Activated T-cell treated with anti-CD3 and anti-CD28 coated beads for 48 hours (primary cell): ENCODE measurements around the gene CPLANE2.
A peak's percentile ranks its signal among the peaks of the same experiment; 100 is the strongest.

ENCODE experiments used
- DNase-seq: peaks from one replicate; pipeline ENCODE4 v3.0.0-alpha.2; 2020; ENCODE audit warnings: low read depth

Gene CPLANE2

DNA sequence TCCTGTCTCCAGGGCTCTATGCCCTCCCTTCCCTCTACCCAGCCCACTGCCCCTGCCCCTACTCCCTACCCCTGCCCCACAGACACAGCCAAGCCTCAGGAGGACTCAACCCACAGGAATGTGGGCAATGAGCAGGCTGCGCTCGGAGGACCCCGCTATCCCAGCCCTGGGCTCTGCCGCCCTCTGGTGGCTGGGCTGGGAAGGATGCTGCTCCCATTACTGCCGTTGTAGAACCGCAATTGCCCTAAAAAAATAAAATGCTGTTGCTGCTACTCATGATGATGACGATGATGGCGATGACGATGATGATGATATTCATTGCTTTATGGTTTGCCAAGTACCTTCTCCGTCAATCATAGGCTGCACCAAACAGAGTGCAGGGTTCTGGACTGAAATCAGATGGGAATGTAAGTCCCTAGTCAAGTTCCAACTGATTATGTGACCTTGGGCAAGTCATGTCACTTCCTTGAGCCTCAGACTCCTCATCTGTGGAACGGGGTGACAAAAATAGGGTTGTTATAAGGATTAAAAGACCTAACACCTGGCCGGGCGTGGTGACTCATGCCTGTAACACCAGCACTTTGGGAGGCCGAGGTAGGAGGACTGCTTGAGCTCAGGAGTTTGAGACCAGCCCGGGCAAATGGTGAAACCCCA, 49.1 kb downstream of the CPLANE2 start:
- peak; percentile 76 for DNase-seq

DNA sequence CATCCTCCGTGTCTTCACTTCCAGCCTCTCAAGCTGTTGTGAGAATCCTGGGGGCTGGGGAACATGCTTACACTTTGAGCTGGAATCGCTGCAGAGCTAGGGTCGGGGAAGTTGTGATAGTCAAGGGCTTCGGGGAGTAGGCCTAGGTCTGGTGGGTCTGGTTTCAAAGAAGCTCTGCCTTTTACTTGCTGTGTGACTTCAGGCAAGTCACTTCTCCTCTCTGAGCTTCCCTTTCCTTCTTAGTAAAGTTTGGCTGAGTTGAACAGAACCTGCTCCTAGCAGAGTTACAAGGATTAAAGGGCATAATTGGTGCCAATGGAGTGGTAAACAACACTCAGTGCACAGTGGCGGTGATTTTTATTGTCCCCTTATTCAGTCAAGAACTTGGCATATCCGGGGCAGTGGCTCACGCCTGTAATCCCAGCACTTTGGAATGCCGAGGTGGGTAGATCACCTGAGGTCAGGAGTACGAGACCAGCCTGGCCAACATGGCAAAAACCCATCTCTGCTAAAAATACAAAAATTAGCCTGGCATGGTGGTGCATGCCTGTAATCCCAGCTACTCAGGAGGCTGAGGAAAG, 50.2 kb downstream of the CPLANE2 start:
- DNase-seq = no peak

DNA sequence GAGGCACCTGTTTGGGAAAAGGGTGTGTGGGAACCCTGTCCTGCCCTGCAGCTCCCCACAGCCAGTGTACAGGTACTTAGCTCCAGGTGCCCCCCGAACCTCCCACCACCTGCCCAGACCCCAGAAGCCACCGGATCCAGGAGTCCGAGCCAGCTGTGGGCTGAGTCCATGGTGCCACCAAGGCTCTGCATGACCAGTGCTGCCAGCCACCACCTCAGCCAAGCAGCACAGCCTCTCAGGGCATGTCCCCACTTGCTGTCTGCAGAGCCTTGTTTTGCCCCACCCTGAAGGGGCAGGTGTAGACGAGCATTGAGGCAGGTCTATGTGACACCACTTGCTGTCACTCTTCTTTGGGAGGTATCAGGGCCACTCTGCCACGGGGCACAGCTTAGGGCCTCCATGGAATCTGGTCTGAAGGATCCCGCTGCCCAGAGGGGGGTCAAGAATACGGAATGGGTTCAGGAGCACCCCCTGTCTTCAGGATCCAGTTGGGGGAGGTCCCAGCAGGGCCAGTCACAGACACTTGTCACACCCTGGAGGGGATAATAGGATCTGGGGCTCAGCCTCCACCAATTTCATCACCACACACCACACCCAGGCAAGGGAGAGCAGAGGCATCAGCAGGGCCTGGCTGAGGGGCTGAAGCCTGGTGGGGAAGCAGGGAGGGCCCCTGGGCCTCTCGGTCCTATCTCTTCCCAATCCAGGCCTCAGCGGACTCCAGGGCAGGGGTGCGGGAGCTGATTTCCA, 52.3 kb downstream of the CPLANE2 start:
- DNase-seq = no peak

DNA sequence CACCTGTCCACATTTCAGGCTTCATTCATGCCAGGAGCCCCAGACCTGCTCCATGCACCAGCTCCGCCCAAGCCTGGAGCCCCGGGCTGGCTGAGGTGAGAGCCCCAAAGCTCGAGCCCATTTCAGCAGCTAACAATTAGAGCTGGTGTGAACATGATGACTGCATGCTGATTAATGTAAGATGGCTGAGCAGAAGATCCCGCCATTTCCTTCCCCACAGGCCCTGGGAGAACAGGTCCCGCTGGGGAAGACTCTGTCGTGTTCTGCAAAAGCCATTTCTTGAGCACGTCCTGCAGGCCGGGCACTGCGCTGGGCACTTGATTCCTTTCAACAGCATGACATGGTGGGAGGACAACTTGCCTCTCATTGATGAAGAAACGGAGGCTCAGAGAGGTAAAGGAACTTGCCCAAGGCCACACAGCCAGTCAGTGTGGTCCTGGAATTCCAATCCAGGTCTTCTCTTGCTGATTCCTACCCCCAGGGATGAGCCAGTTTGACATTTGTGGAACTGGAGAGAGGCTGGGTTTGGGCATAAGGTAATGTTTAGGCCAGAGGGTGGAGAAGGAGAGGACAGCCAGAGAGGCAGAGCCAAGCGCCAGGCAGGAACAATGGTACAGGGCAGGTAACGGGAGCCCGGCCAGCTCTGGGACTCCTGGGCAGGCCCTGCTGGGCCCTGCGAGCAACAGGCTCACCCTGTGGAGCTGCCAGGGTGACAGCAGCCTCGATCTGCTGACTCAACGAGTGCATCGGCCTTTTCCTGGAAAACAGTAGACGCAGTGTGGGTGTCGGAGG, 53.0 kb downstream of the CPLANE2 start:
- DNase-seq = no peak

DNA sequence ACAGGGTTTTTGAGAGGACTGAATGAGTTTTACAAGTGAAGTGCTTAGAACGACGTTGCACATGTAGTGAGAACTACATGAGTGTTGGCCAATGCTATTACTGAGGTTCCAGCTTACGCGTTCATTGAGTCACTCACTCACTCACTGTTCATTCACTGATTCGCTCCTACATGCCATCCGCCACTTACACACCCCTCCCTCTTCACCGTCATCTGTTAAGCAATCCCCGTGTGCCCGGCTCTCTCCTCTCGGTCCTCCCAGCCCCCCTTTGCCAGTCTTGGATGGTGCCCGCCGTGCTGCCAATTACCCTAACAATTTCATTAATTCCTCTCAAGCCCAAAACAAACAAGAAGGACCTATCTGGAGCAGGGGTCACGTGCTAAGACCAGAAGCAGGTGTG, 53.8 kb downstream of the CPLANE2 start:
- no peak for DNase-seq

DNA sequence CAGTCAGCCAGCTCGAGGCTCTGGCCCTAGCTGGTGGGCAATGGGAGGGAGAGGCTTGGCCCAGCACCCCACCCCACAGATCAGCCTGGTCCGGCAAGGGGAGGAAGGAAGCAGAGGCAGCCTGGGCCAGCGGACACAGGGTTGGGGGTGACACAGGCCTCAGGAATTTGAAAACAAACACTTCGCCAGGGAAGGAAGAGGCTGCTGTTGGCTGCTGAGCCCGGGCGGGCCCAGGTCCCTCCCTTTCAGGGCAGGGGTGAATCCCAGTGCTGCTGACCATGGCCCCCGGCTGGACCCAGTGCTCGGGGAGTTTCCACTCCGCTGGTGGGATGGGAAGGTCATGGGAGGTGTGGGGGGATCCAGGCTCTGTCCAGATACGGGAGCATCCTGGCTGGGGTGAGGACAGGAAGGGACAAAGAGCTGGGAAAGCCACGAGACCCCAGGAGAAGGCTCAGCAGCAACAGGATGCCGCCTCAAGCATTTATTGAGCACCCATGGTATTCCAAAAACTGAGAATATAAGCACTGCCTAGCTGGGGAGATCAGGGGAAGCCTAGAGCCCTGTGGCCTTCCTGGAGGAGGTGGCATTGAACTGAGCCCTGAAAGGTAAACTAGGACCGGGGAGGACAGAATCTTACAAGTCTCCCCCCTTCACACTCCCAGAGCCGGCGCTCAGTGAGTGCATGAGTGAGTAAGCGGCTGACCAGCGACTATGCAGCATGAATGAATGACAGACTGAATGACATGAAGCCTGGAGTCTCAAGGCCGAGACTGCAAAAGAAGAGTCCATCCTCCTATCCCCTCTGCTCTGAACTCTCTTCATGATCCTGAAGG, 54.9 kb downstream of the CPLANE2 start:
- no peak for DNase-seq
